GM12878 (cell line): Measurements from ENCODE around the gene GTF2A1. TPM values are rescaled to one million over a fixed set of nuclear protein-coding genes. Genes with fewer than 3 reads are reported as not detected.

Experiments
- ATAC-seq: fragments of 200-7000 bp; cut with Tn5 transposase; 3 replicates; pipeline ENCODE4 v1.9.1; 2020; ENCODE audit warnings: mild to moderate bottlenecking, moderate library complexity
- BruUV-seq: library from RNA; stranded (reverse); fragments of 400-500 nt; replicated peaks from 2 replicates; lab custom pipeline; 2021; lab: Mats Ljungman, UMichigan
- CTCF ChIA-PET: fragments of 300-600 bp; sonication (Branson Sonifier 250); formaldehyde crosslinking; extraction: SDS; loops from one replicate; lab custom pipeline; 2021; ENCODE audit warnings: inconsistent platforms; lab: Yijun Ruan, JAX
- POLR2A ChIA-PET: fragments of 350-600 bp; formaldehyde crosslinking; extraction: SDS; loops from one replicate; lab custom pipeline; 2021; ENCODE audit warnings: inconsistent platforms; lab: Charles Lee
- RAD21 ChIA-PET: fragments of 300-600 bp; sonication (Branson Sonifier 250); formaldehyde crosslinking; loops from one replicate; lab custom pipeline; 2023; ENCODE audit warnings: antibody characterized with exemption; ENCODE audit not compliant: unreplicated experiment; lab: Charles Lee
- SMC1A ChIA-PET: fragments of 300-600 bp; sonication (Branson Sonifier 250); formaldehyde crosslinking; loops from one replicate; lab custom pipeline; 2023; ENCODE audit not compliant: unreplicated experiment, uncharacterized antibody; lab: Charles Lee
- DNase-seq: peaks from one replicate; pipeline ENCODE4 v3.0.0-alpha.2; 2011; ENCODE audit warnings: low read depth, low spot score
- FAIRE-seq: peaks from 3 replicates; lab custom pipeline; 2011; peaks lifted over from hg19 to GRCh38; lab: Jason Lieb, UNC
- H2AFZ ChIP-seq: 2 replicates; pipeline ENCODE4 v1.6.0; 2011; ENCODE audit warnings: low read depth, low read length, control low read depth; ENCODE audit not compliant: control insufficient read depth
- H3K27ac ChIP-seq: 2 replicates; pipeline ENCODE4 v1.5.1; 2011; ENCODE audit warnings: control low read depth; ENCODE audit not compliant: control insufficient read depth, insufficient read depth
- H3K27me3 ChIP-seq, 2 experiments: replicated peaks in 1 of 2; 2 replicates each; pipeline versions ENCODE4 v1.6.0 to v1.6.1; 2011; ENCODE audit warnings: low read length in 1 of 2; ENCODE audit not compliant: control insufficient read depth in 2 of 2, insufficient read depth in 2 of 2
- H3K36me3 ChIP-seq, 2 experiments: 2 replicates each; pipeline ENCODE4 v1.5.1; 2011; ENCODE audit warnings: low read length in 1 of 2; ENCODE audit not compliant: control insufficient read depth in 2 of 2, insufficient read depth in 2 of 2
- H3K4me1 ChIP-seq: 2 replicates; pipeline ENCODE4 v1.6.1; 2011; ENCODE audit warnings: mild to moderate bottlenecking, low read length, moderate library complexity, mixed read lengths; ENCODE audit not compliant: control insufficient read depth, insufficient read depth
- H3K4me2 ChIP-seq: 2 replicates; pipeline ENCODE4 v1.6.0; 2011; ENCODE audit warnings: control low read depth; ENCODE audit not compliant: control insufficient read depth, insufficient read depth
- H3K4me3 ChIP-seq: fragments of 200-600 bp; sonication (generic); 2 replicates; pipeline ENCODE4 v1.5.1; 2016
- H3K79me2 ChIP-seq: 2 replicates; pipeline ENCODE4 v1.6.0; 2011; ENCODE audit warnings: low read length; ENCODE audit not compliant: control insufficient read depth, insufficient read depth
- H3K9ac ChIP-seq: 2 replicates; pipeline ENCODE4 v1.8.0; 2011; ENCODE audit warnings: low read length, control low read depth, mixed read lengths; ENCODE audit not compliant: control insufficient read depth, insufficient read depth
- H3K9me3 ChIP-seq: replicated peaks from 3 replicates; pipeline ENCODE4 v1.5.1; 2011; ENCODE audit warnings: mild to moderate bottlenecking, low read length; ENCODE audit not compliant: control insufficient read depth, insufficient read depth
- H4K20me1 ChIP-seq: 2 replicates; pipeline ENCODE4 v1.6.0; 2011; ENCODE audit not compliant: control insufficient read depth, insufficient read depth
- BCL11A ChIP-seq: IDR thresholded peaks from 2 replicates; pipeline ENCODE4 v1.6.1; 2011; ENCODE audit warnings: low read depth, low read length
- BHLHE40 ChIP-seq, 2 experiments: fragments of 450-650 bp in 1 of 2; IDR thresholded peaks; 2 replicates each; pipeline ENCODE4 v1.6.1; 2011 to 2017; ENCODE audit warnings: low read depth in 2 of 2, borderline replicate concordance in 1 of 2, improper control_type of control experiment in 1 of 2, low read length in 1 of 2, mild to moderate bottlenecking in 1 of 2
- BMI1 ChIP-seq: fragments of 450-650 bp; IDR thresholded peaks from 2 replicates; pipeline ENCODE4 v1.6.1; 2016; ENCODE audit warnings: mild to moderate bottlenecking, moderate library complexity, borderline replicate concordance
- EP300 ChIP-seq, 2 experiments: fragments of 150-350 bp in 1 of 2; IDR thresholded peaks; 2 replicates each; pipeline ENCODE4 v1.6.1; 2011 to 2012; ENCODE audit warnings: low read depth in 2 of 2, low read length in 2 of 2, borderline replicate concordance in 1 of 2, improper control_type of control experiment in 1 of 2, inconsistent platforms in 1 of 2; ENCODE audit not compliant: control insufficient read depth in 1 of 2
- GATAD2B ChIP-seq: fragments of 450-650 bp; conservative IDR thresholded peaks from 2 replicates; pipeline ENCODE4 v1.6.1; 2017; ENCODE audit warnings: low read depth, mild to moderate bottlenecking, moderate library complexity
- HDAC6 ChIP-seq: fragments of 200-600 bp; sonication (generic); IDR thresholded peaks from one replicate; pipeline ENCODE4 v1.8.0; 2017; ENCODE audit warnings: antibody characterized with exemption; ENCODE audit not compliant: unreplicated experiment
- NFYA ChIP-seq: IDR thresholded peaks from 2 replicates; pipeline ENCODE4 v1.6.1; 2011; ENCODE audit warnings: low read depth, mild to moderate bottlenecking, low read length, improper control_type of control experiment, borderline replicate concordance
- NR2F1 ChIP-seq: fragments of 450-650 bp; conservative IDR thresholded peaks from 2 replicates; pipeline ENCODE4 v1.6.1; 2017; ENCODE audit warnings: mild to moderate bottlenecking
- POLR2AphosphoS2 ChIP-seq: IDR thresholded peaks from 2 replicates; pipeline ENCODE4 v1.6.1; 2011; ENCODE audit warnings: low read depth, mild to moderate bottlenecking, low read length, improper control_type of control experiment, moderate library complexity
- SP1 ChIP-seq: IDR thresholded peaks from one replicate; pipeline ENCODE4 v1.6.1; 2011; ENCODE audit warnings: low read depth, low read length
- TCF3 ChIP-seq: IDR thresholded peaks from 2 replicates; pipeline ENCODE4 v1.6.1; 2012; ENCODE audit warnings: low read depth, mild to moderate bottlenecking, low read length, borderline replicate concordance; ENCODE audit not compliant: insufficient read depth
- ZBTB4 ChIP-seq: fragments of 450-650 bp; formaldehyde crosslinking; IDR thresholded peaks from 2 replicates; pipeline ENCODE4 v1.4.0; 2022; ENCODE audit warnings: mild to moderate bottlenecking, moderate library complexity
- ZNF24 ChIP-seq: fragments of 450-650 bp; IDR thresholded peaks from 2 replicates; pipeline ENCODE4 v1.6.1; 2017; ENCODE audit warnings: antibody characterized with exemption, mild to moderate bottlenecking
- ZNF622 ChIP-seq: fragments of 450-650 bp; IDR thresholded peaks from 2 replicates; pipeline ENCODE4 v1.6.1; 2017; ENCODE audit warnings: mild to moderate bottlenecking, inconsistent platforms
- ZSCAN29 ChIP-seq: fragments of 450-650 bp; IDR thresholded peaks from 2 replicates; pipeline ENCODE4 v1.6.1; 2017; ENCODE audit warnings: mild to moderate bottlenecking, moderate library complexity
- WGBS: methylation state at CpG from one replicate; pipeline ENCODE4 v1.1.6; 2016; ENCODE audit warnings: low lambda C conversion rate; ENCODE audit not compliant: insufficient replicate concordance, insufficient coverage; ENCODE audit errors: missing lambda C conversion rate; 5-methylcytosine and 5-hydroxymethylcytosine counted together
- in situ Hi-C: fragments of 300-500 bp; cut with MboI; formaldehyde crosslinking; loops from 9 replicates; pipeline ENCODE4 v1.14.3; 2018; ENCODE audit warnings: mixed read lengths
- intact Hi-C: fragments of 100-400 bp; cut with micrococcal nuclease; formaldehyde crosslinking; loops from one replicate; pipeline ENCODE4 v1.14.2; 2022; ENCODE audit not compliant: unreplicated experiment
- polyA plus RNA-seq, 11 experiments: library from polyadenylated mRNA; depleted of rRNA in 4 of 11; unstranded in 6 of 11; stranded (reverse) in 5 of 11; fragments of >200 nt; fragmentation: Nextera tagmentation in 4 of 11; fragmentation: Illumina TruSeq in 1 of 11; extraction: Ambion mirVana in 4 of 11; extraction: Trizol in 1 of 11; gene quantifications; 1 replicate in 1 of 11; 2 replicates in 10 of 11; pipeline versions ENCODE4 v1.2.1 to v1.2.3, GENCODE V29; 2011 to 2016; ENCODE audit warnings: inconsistent platforms in 2 of 11, missing spikeins in 2 of 11, low read depth in 1 of 11
- total RNA-seq, 4 experiments: library from RNA; depleted of rRNA in 3 of 4; stranded (reverse); fragments of >200 nt in 3 of 4; fragmentation: Illumina TruSeq in 1 of 4; extraction: Trizol in 1 of 4; gene quantifications; 2 replicates each; pipeline versions ENCODE4 v1.2.1 to v1.2.3, GENCODE V29; 2013 to 2021
- TF ChIP-seq, protein P1 (sequence below): fragments of 450-650 bp; formaldehyde crosslinking; IDR thresholded peaks from 2 replicates; pipeline ENCODE4 v1.4.0; 2020; ENCODE audit warnings: mild to moderate bottlenecking, moderate library complexity

GTF2A1 gene
- total and polyA plus RNA-seq, 10 of the 15 experiments (the other 5 are each of a cell fraction or from before 2014, with no cell fraction given): 2.5 to 28.7 (median 14.9) TPM

DNA sequence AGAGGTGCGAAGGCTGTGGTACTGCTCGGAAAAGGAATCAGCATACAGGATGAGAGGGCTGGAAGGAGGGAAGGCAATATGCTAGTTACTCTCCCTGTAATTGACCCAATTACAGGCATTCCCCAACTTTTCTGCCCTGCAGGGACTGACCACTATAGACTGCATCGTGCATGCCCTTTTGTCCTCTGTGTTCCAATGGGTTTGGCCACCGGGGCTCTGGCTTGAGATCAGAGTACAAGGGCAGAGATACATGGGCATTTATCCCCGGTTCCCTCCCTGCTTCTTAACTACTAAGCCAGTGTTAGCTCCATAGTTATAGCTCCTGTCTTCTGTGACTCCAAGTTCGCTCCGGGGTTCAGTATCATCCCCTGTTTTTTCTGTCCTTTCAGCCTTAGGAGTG, 59.7 kb downstream of the GTF2A1 start:
- Histone ChIP-seq H3K9ac (no peak overlapping the region), H2AFZ (no peak overlapping the region), H3K36me3 (no peaks in the 10 kb centered on the region), H3K4me3 (no peak overlapping the region), H3K4me2 (no peak overlapping the region), H3K79me2 (no peaks in the 10 kb centered on the region), H4K20me1 (no peaks in the 10 kb centered on the region), H3K9me3 (no peaks in the 10 kb centered on the region), H3K27ac (no peak overlapping the region), H3K27me3 (no peaks in the 10 kb centered on the region), H3K4me1 (no peaks in the 10 kb centered on the region)
- in situ Hi-C loops (loop anchor here (5.0 kb wide), 1 partner anchor 204 kb away; the partner anchor contains the start of gene TSHR), intact Hi-C loops (no loop called here)
- BruUV-seq: no TSS peak
- no peak for DNase-seq
- RAD21 ChIA-PET: interaction anchor here (1.3 kb wide), 1 partner anchor 201 kb away, joined by 3 read pairs; no protein-coding TSS in a partner anchor
- no peak for FAIRE-seq
- CTCF ChIA-PET: interaction anchor here (1.2 to 10.8 kb wide), 6 partner anchors 10 to 174 kb away, joined by 3 to 96 read pairs (median 10); no protein-coding TSS in a partner anchor
- ATAC-seq: no peak
- SMC1A ChIA-PET: interaction anchor here (1.1 kb wide), 1 partner anchor 11 kb away, joined by 3 read pairs; no protein-coding TSS in a partner anchor
- WGBS: 85% methylated on average over 7 of the region's 7 CpGs
- POLR2A ChIA-PET: interaction anchor here (0.7 kb wide), 1 partner anchor 10 kb away, joined by 5 read pairs; no protein-coding TSS in a partner anchor
- TF ChIP-seq NR2F1 (no peak), ZNF622 (no peak), HDAC6 (no peak), ZNF24 (no peak), SP1 (no peak), GATAD2B (no peak), ZBTB4 (CRISPR knock-in tag) (no peak), BHLHE40 (IDR thresholded peaks at IDR 0.05; ENCODE audit: borderline replicate concordance in 1 of 2, low read depth in 2 of 2, low read length in 1 of 2) (no peak), EP300 (IDR thresholded peaks at IDR 0.05; ENCODE audit: borderline replicate concordance in 1 of 2, control insufficient read depth in 1 of 2, low read depth in 2 of 2, low read length in 2 of 2) (no peak), NFYA (no peak), TCF3 (no peak), BMI1 (no peak), ZSCAN29 (no peak), BCL11A (no peak), POLR2AphosphoS2 (no peak)
- TF ChIP-seq, protein P1, sequence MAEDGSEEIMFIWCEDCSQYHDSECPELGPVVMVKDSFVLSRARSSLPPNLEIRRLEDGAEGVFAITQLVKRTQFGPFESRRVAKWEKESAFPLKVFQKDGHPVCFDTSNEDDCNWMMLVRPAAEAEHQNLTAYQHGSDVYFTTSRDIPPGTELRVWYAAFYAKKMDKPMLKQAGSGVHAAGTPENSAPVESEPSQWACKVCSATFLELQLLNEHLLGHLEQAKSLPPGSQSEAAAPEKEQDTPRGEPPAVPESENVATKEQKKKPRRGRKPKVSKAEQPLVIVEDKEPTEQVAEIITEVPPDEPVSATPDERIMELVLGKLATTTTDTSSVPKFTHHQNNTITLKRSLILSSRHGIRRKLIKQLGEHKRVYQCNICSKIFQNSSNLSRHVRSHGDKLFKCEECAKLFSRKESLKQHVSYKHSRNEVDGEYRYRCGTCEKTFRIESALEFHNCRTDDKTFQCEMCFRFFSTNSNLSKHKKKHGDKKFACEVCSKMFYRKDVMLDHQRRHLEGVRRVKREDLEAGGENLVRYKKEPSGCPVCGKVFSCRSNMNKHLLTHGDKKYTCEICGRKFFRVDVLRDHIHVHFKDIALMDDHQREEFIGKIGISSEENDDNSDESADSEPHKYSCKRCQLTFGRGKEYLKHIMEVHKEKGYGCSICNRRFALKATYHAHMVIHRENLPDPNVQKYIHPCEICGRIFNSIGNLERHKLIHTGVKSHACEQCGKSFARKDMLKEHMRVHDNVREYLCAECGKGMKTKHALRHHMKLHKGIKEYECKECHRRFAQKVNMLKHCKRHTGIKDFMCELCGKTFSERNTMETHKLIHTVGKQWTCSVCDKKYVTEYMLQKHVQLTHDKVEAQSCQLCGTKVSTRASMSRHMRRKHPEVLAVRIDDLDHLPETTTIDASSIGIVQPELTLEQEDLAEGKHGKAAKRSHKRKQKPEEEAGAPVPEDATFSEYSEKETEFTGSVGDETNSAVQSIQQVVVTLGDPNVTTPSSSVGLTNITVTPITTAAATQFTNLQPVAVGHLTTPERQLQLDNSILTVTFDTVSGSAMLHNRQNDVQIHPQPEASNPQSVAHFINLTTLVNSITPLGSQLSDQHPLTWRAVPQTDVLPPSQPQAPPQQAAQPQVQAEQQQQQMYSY (CRISPR knock-in tag): no peak
